Heart left ventricle (tissue), 13 donors: ENCODE measurements around the gene PKP3.

ENCODE experiments used
- CTCF ChIP-seq, 12 donors: fragments of 200-600 bp; sonication (generic) in 4 of 12; IDR thresholded peaks; one replicate each; pipeline versions ENCODE4 v1.5.0 to v1.8.0; 2018 to 2022; ENCODE audit warnings: antibody characterized with exemption in 12 of 12, mild to moderate bottlenecking in 5 of 12
- POLR2A ChIP-seq, 2 donors: fragments of 450-650 bp; IDR thresholded peaks; one replicate each; pipeline ENCODE4 v1.6.1; 2017; ENCODE audit warnings: antibody characterized with exemption in 2 of 2, mild to moderate bottlenecking in 2 of 2, moderate library complexity in 2 of 2
- donor health status: ischemic (EF 13 %, LVEDD 7.1; RV severe dilation, severe dysfunction).
- donor health status: DM: no; HTN: yes; CAD: no.
- donor health status: DM: no; HTN: no; CAD: no.
- donor health status: ischemic (EF 25% LVEDD 6.9; RV normal size, moderate dysfunction).
- donor health status: ischemic (EF 25% LVEDD 5.7; RV mildly dilated, moderate dysfunction).
- donor health status: ischemic (EF 35%, LVEDD 5.7; RV mildly dilated, moderate dysfunction).
- donor health status: nonischemic (EF 11% LVEDD 7.7; RV severe dilation, severe dysfunction).
- donor health status: DM: yes; HTN: yes; CAD: no.
- donor health status: PGD.
- donor health status: ischemic (EF 29% LVEDD 5.4; RV normal size, mild dysfunction).
- donor health status: nonischemic (EF 23%, LVEDD 6.1; RV moderate dilation, normal function).

GRCh38 chr11:392102-392777, 1.8 kb upstream of the PKP3 start:
- no peak for TF ChIP-seq CTCF (IDR thresholded peaks at IDR 0.05)
- TF ChIP-seq POLR2A (IDR thresholded peaks at IDR 0.05), result no peak
